ENCODE results near the gene SPIRE1.
"Not testable (repeated sequence)": the region's sequence is repeated elsewhere in the genome, so short reads cannot be mapped to it uniquely, and the experiment has no call there.

DNA sequence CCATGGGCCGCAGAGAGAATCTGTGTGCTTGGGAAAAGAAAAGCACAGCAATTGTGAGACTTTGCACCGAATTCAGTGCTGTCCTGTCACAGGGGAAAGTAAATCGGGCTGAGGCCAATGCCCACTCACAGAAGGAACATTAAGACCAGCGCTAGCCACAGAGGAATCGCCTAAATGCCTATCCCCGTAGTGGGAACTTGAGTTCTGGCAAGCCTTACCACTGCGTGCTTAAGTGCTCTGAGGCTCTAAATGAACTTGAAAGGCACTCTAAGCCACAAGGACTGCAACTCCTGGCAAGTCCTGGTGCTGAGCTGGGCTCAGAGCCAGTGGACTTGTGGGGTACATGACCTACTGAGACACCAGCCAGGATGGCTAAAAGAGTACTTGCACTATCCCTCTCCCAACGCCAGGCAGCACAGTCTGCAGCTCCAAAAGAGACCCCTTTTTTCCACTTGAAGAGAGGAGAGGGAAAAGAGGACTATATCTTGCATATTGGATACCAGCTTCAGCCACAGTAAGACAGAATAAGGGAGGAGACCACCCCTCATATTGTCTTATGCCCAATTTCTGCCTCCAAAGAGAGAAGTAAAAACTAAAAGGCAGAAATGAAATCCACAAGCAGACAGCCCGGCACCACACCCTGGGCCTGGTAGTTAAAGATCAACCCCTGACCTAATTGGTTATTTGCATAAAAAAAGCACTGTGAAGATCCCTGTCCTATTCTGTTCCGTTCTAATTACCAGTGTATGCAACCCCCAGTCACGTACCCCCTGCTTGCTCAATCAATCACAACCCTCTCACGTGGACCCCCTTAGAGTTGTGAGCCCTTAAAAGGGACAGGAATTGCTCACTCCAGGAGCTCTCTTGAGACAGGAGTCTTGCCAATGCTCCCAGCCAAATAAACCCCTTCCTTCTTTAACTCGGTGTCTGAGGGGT is 105.7 kb downstream of the SPIRE1 start:
- not testable (repeated sequence) for TF ChIP-seq MXI1 (conservative IDR thresholded peaks at IDR 0.05; ENCODE audit: poor library complexity, severe bottlenecking); REST (IDR thresholded peaks at IDR 0.05; ENCODE audit: borderline replicate concordance); SMC3 (conservative IDR thresholded peaks at IDR 0.05; ENCODE audit: poor library complexity); RAD21 (conservative IDR thresholded peaks at IDR 0.05); EZH2 (IDR thresholded peaks at IDR 0.05; ENCODE audit: borderline replicate concordance, insufficient read depth, low read length, poor library complexity, severe bottlenecking); EP300 (conservative IDR thresholded peaks at IDR 0.05; ENCODE audit: poor library complexity, severe bottlenecking); TAF1 (IDR thresholded peaks at IDR 0.05; ENCODE audit: low read depth); POLR2AphosphoS5 (IDR thresholded peaks at IDR 0.05)
- TF ChIP-seq, protein P1, sequence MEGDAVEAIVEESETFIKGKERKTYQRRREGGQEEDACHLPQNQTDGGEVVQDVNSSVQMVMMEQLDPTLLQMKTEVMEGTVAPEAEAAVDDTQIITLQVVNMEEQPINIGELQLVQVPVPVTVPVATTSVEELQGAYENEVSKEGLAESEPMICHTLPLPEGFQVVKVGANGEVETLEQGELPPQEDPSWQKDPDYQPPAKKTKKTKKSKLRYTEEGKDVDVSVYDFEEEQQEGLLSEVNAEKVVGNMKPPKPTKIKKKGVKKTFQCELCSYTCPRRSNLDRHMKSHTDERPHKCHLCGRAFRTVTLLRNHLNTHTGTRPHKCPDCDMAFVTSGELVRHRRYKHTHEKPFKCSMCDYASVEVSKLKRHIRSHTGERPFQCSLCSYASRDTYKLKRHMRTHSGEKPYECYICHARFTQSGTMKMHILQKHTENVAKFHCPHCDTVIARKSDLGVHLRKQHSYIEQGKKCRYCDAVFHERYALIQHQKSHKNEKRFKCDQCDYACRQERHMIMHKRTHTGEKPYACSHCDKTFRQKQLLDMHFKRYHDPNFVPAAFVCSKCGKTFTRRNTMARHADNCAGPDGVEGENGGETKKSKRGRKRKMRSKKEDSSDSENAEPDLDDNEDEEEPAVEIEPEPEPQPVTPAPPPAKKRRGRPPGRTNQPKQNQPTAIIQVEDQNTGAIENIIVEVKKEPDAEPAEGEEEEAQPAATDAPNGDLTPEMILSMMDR (IDR thresholded peaks at IDR 0.05; ENCODE audit: poor library complexity, severe bottlenecking): not testable (repeated sequence)

Data from neural cell (in vitro differentiated cells).